Caco-2 (cell line): ENCODE data around the gene NUTF2. TPM values are rescaled to one million over a fixed set of nuclear protein-coding genes. Genes with fewer than 3 reads are reported as not detected.

ENCODE experiments used
- BruUV-seq: library from RNA; stranded (reverse); fragments of 400-500 nt; replicated peaks from 2 replicates; lab custom pipeline; 2021; lab: Mats Ljungman, UMichigan
- CTCF ChIA-PET: fragments of 300-600 bp; sonication (Branson Sonifier 250); formaldehyde crosslinking; loops from one replicate; lab custom pipeline; 2022; ENCODE audit warnings: antibody characterized with exemption; lab: Charles Lee
- POLR2A ChIA-PET: fragments of 300-600 bp; sonication (Branson Sonifier 250); formaldehyde crosslinking; loops from one replicate; lab custom pipeline; 2022; ENCODE audit warnings: antibody characterized with exemption; lab: Charles Lee
- DNase-seq, 2 experiments: peaks; one replicate each; pipeline versions ENCODE4 v3.0.0 to v3.0.0-alpha.2; 2020 to 2022
- H3K27me3 ChIP-seq: replicated peaks from 2 replicates; pipeline ENCODE4 v1.6.0; 2011; ENCODE audit warnings: low read length; ENCODE audit not compliant: control insufficient read depth, insufficient read depth
- H3K36me3 ChIP-seq: 2 replicates; pipeline ENCODE4 v1.5.1; 2011; ENCODE audit warnings: low read length; ENCODE audit not compliant: control insufficient read depth, insufficient read depth
- H3K4me1 ChIP-seq: fragments of 250-450 bp; sonication (Bioruptor Pico); 2 replicates; pipeline ENCODE4 v1.5.1; 2020; ENCODE audit warnings: mild to moderate bottlenecking
- H3K4me3 ChIP-seq: 2 replicates; pipeline ENCODE4 v1.5.1; 2011; ENCODE audit warnings: low read depth, mild to moderate bottlenecking, control low read depth, low read length
- H3K9me3 ChIP-seq: fragments of 250-450 bp; sonication (Bioruptor Pico); 2 replicates; pipeline ENCODE4 v1.5.1; 2020; ENCODE audit warnings: mild to moderate bottlenecking, moderate library complexity
- H3K27ac Mint-ChIP-seq: one replicate; pipeline ENCODE4 v1.8.0; 2022; ENCODE audit warnings: mixed read lengths; ENCODE audit not compliant: unreplicated experiment
- H3K27me3 Mint-ChIP-seq: one replicate; pipeline ENCODE4 v1.8.0; 2022; ENCODE audit warnings: mixed read lengths; ENCODE audit not compliant: insufficient read depth, unreplicated experiment
- H3K36me3 Mint-ChIP-seq: one replicate; pipeline ENCODE4 v1.8.0; 2022; ENCODE audit warnings: mild to moderate bottlenecking, mixed read lengths; ENCODE audit not compliant: insufficient read depth, unreplicated experiment
- H3K4me1 Mint-ChIP-seq: one replicate; pipeline ENCODE4 v1.8.0; 2022; ENCODE audit warnings: low read depth, mixed read lengths; ENCODE audit not compliant: unreplicated experiment
- H3K4me3 Mint-ChIP-seq: one replicate; pipeline ENCODE4 v1.8.0; 2022; ENCODE audit warnings: mild to moderate bottlenecking, moderate library complexity, mixed read lengths; ENCODE audit not compliant: unreplicated experiment
- H3K9me3 Mint-ChIP-seq: one replicate; pipeline ENCODE4 v1.8.0; 2022; ENCODE audit warnings: mixed read lengths; ENCODE audit not compliant: unreplicated experiment
- CTCF ChIP-seq, 2 experiments: fragments of 200-600 bp in 1 of 2; IDR thresholded peaks; 1 replicate in 1 of 2; 2 replicates in 1 of 2; pipeline versions ENCODE4 v1.5.1 to v1.8.0; 2011 to 2022; ENCODE audit warnings: antibody characterized with exemption in 1 of 2, control low read depth in 1 of 2, inconsistent platforms in 1 of 2, low read depth in 1 of 2, low read length in 1 of 2, mild to moderate bottlenecking in 1 of 2, moderate library complexity in 1 of 2; ENCODE audit not compliant: insufficient read depth in 1 of 2, severe bottlenecking in 1 of 2, unreplicated experiment in 1 of 2
- intact Hi-C: fragments of 100-400 bp; cut with micrococcal nuclease; formaldehyde crosslinking; loops from one replicate; pipeline ENCODE4 v1.10.0; 2022; ENCODE audit not compliant: unreplicated experiment
- total RNA-seq: library from RNA; stranded (reverse); gene quantifications from 2 replicates; pipeline ENCODE4 v1.2.3, GENCODE V29; 2022

Gene NUTF2
- total RNA-seq, 1 experiment from 2014 or later: 239 TPM

GRCh38 chr16:67825119-67825518, 21.6 kb upstream of the NUTF2 start:
- no peak for DNase-seq
- no peak overlapping the region for H3K27ac Mint-ChIP-seq
- Histone ChIP-seq H3K4me1 (no peaks in the 10 kb centered on the region), H3K9me3 (no peaks in the 10 kb centered on the region), H3K4me3 (no peak overlapping the region), H3K27me3 (no peaks in the 10 kb centered on the region), H3K36me3 (peaks cover 2% of the 10 kb centered on the region; the same call in 1 of the 2 replicates)
- BruUV-seq: no TSS peak
- TF ChIP-seq CTCF (IDR thresholded peaks at IDR 0.05; ENCODE audit: insufficient read depth in 1 of 2, low read depth in 1 of 2, low read length in 1 of 2, severe bottlenecking in 1 of 2, unreplicated experiment in 1 of 2): no peak
- POLR2A ChIA-PET: no interaction called here
- intact Hi-C loops: no loop called here
- H3K36me3 Mint-ChIP-seq: peaks cover 11% of the 10 kb centered on the region
- no peak overlapping the region for H3K4me3 Mint-ChIP-seq
- no peaks in the 10 kb centered on the region for H3K9me3 Mint-ChIP-seq
- CTCF ChIA-PET: interaction anchor here (2.6 kb wide), 1 partner anchor 9 kb away, joined by 13 read pairs; no protein-coding TSS in a partner anchor
- H3K4me1 Mint-ChIP-seq: no peaks in the 10 kb centered on the region
- no peaks in the 10 kb centered on the region for H3K27me3 Mint-ChIP-seq

GRCh38 chr16:67825906-67826305, 20.8 kb upstream of the NUTF2 start:
- POLR2A ChIA-PET: no interaction called here
- BruUV-seq: no TSS peak
- Histone ChIP-seq H3K4me3 (no peak overlapping the region), H3K4me1 (no peaks in the 10 kb centered on the region), H3K27me3 (no peaks in the 10 kb centered on the region), H3K36me3 (peaks cover 7% of the 10 kb centered on the region), H3K9me3 (no peaks in the 10 kb centered on the region)
- intact Hi-C loops: no loop called here
- H3K4me1 Mint-ChIP-seq: no peaks in the 10 kb centered on the region
- no peak for DNase-seq
- H3K36me3 Mint-ChIP-seq: peaks cover 11% of the 10 kb centered on the region
- CTCF ChIA-PET: interaction anchor here (2.6 kb wide), 1 partner anchor 9 kb away, joined by 13 read pairs; no protein-coding TSS in a partner anchor
- H3K9me3 Mint-ChIP-seq: no peaks in the 10 kb centered on the region
- no peaks in the 10 kb centered on the region for H3K27me3 Mint-ChIP-seq
- TF ChIP-seq CTCF (IDR thresholded peaks at IDR 0.05; ENCODE audit: insufficient read depth in 1 of 2, low read depth in 1 of 2, low read length in 1 of 2, severe bottlenecking in 1 of 2, unreplicated experiment in 1 of 2): no peak
- no peak overlapping the region for H3K4me3 Mint-ChIP-seq
- H3K27ac Mint-ChIP-seq: no peak overlapping the region

GRCh38 chr16:67828651-67829050, 18.1 kb upstream of the NUTF2 start:
- H3K27ac Mint-ChIP-seq: no peak overlapping the region
- no peaks in the 10 kb centered on the region for H3K27me3 Mint-ChIP-seq
- TF ChIP-seq CTCF (IDR thresholded peaks at IDR 0.05; ENCODE audit: insufficient read depth in 1 of 2, low read depth in 1 of 2, low read length in 1 of 2, severe bottlenecking in 1 of 2, unreplicated experiment in 1 of 2): no peak
- peaks cover 20% of the 10 kb centered on the region for H3K36me3 Mint-ChIP-seq
- no peak for DNase-seq
- intact Hi-C loops: no loop called here
- ChIA-PET CTCF (no interaction called here), POLR2A (no interaction called here)
- BruUV-seq: no TSS peak
- Histone ChIP-seq H3K27me3 (no peaks in the 10 kb centered on the region), H3K4me1 (no peaks in the 10 kb centered on the region; the same call in 1 of the 2 replicates), H3K4me3 (no peak overlapping the region), H3K36me3 (peaks cover 11% of the 10 kb centered on the region), H3K9me3 (no peaks in the 10 kb centered on the region)
- no peak overlapping the region for H3K4me3 Mint-ChIP-seq
- peaks cover 6% of the 10 kb centered on the region for H3K4me1 Mint-ChIP-seq
- H3K9me3 Mint-ChIP-seq: no peaks in the 10 kb centered on the region
